ENCODE results near the gene ADGRB2.

DNA sequence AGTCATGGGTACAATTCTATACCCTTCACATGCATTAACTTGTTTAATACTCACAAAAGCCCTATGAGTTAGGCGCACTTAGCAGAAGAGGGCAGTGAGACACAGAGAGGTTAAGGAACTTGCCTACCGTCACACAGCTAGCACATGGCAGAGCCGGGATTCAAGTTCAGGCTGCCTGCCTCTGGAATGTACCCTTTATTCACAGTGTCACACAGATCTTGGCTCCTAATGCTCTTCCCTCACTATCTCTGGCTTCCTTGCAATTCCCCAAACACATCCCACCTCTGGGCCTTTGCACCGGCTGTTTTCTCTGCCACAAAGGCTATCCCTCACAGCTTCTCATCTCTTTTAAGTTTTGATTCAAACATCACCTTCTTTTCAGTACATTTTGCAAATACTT is 85.5 kb downstream of the ADGRB2 start:
- TF ChIP-seq, protein P1, sequence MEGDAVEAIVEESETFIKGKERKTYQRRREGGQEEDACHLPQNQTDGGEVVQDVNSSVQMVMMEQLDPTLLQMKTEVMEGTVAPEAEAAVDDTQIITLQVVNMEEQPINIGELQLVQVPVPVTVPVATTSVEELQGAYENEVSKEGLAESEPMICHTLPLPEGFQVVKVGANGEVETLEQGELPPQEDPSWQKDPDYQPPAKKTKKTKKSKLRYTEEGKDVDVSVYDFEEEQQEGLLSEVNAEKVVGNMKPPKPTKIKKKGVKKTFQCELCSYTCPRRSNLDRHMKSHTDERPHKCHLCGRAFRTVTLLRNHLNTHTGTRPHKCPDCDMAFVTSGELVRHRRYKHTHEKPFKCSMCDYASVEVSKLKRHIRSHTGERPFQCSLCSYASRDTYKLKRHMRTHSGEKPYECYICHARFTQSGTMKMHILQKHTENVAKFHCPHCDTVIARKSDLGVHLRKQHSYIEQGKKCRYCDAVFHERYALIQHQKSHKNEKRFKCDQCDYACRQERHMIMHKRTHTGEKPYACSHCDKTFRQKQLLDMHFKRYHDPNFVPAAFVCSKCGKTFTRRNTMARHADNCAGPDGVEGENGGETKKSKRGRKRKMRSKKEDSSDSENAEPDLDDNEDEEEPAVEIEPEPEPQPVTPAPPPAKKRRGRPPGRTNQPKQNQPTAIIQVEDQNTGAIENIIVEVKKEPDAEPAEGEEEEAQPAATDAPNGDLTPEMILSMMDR (conservative IDR thresholded peaks at IDR 0.05; ENCODE audit: low read depth, low read length): no peak
- TF ChIP-seq EZH2 (IDR thresholded peaks at IDR 0.05; ENCODE audit: low read length, unreplicated experiment): no peak
